HCT116 (cell line): ENCODE data around the gene CFAP161. TPM values are rescaled to one million over a fixed set of nuclear protein-coding genes. Genes with fewer than 3 reads are reported as not detected.

ENCODE experiments used
- ATAC-seq: fragments of 200-7000 bp; cut with Tn5 transposase; 2 replicates; pipeline ENCODE4 v1.9.1; 2020; ENCODE audit warnings: mild to moderate bottlenecking, moderate library complexity
- BruUV-seq: library from RNA; stranded (reverse); fragments of 400-500 nt; replicated peaks from 2 replicates; lab custom pipeline; 2021; lab: Mats Ljungman, UMichigan
- CTCF ChIA-PET: fragments of 300-600 bp; sonication (Branson Sonifier 250); formaldehyde crosslinking; loops from one replicate; lab custom pipeline; 2021; ENCODE audit warnings: antibody characterized with exemption; lab: Charles Lee
- POLR2A ChIA-PET: fragments of 300-600, 350-600 bp; sonication (Branson Sonifier 250); formaldehyde crosslinking; loops from one replicate; lab custom pipeline; 2021; ENCODE audit warnings: antibody characterized with exemption; lab: Charles Lee
- RAD21 ChIA-PET, 2 experiments: fragments of 300-600 bp; sonication (Branson Sonifier 250); formaldehyde crosslinking; loops; one replicate each; lab custom pipeline; 2023; ENCODE audit warnings: low total read pairs in 2 of 2; ENCODE audit not compliant: uncharacterized antibody in 2 of 2, unreplicated experiment in 2 of 2, low non-redundant PET in 1 of 2; lab: Charles Lee
- DNase-seq: peaks from one replicate; pipeline ENCODE4 v3.0.0-alpha.2; 2010; ENCODE audit warnings: low read depth, low spot score
- H2AFZ ChIP-seq: fragments of 200-600 bp; shearing (Covaris generic), sonication (generic); 2 replicates; pipeline ENCODE4 v1.6.1; 2017; ENCODE audit warnings: low read depth, mixed run types, mixed read lengths, antibody characterized with exemption, low read length; ENCODE audit not compliant: poor library complexity, severe bottlenecking
- H3K27ac ChIP-seq: 2 replicates; pipeline ENCODE4 v1.5.1; 2012; ENCODE audit warnings: low read depth, low read length
- H3K27me3 ChIP-seq: fragments of 200-600 bp; sonication (generic); 2 replicates; pipeline ENCODE4 v1.6.1; 2016; ENCODE audit warnings: mixed run types, low read length, mixed read lengths; ENCODE audit not compliant: insufficient read depth
- H3K36me3 ChIP-seq, 2 experiments: fragments of 200-500 bp in 1 of 2; fragments of 200-600 bp in 1 of 2; sonication (Bioruptor generic) in 1 of 2; sonication (generic) in 1 of 2; 2 replicates each; pipeline versions ENCODE4 v1.5.1 to v1.6.1; 2014 to 2016; ENCODE audit warnings: low read length in 2 of 2, inconsistent platforms in 1 of 2, mixed read lengths in 1 of 2, mixed run types in 1 of 2; ENCODE audit not compliant: insufficient read depth in 2 of 2, control insufficient read depth in 1 of 2
- H3K4me1 ChIP-seq, 2 experiments: fragments of 200-600 bp in 1 of 2; sonication (generic) in 1 of 2; 2 replicates each; pipeline versions ENCODE4 v1.5.1 to v1.6.1; 2012 to 2017; ENCODE audit warnings: low read length in 2 of 2, inconsistent platforms in 1 of 2, mild to moderate bottlenecking in 1 of 2, mixed read lengths in 1 of 2, mixed run types in 1 of 2, moderate library complexity in 1 of 2; ENCODE audit not compliant: insufficient read depth in 2 of 2, control insufficient read depth in 1 of 2
- H3K4me2 ChIP-seq: fragments of 200-600 bp; sonication (generic); 2 replicates; pipeline ENCODE4 v1.6.1; 2017; ENCODE audit warnings: mixed run types, low read length, mixed read lengths
- H3K4me3 ChIP-seq, 2 experiments: fragments of 200-600 bp in 1 of 2; sonication (generic) in 1 of 2; replicated peaks in 1 of 2; 2 replicates each; pipeline ENCODE4 v1.5.1; 2011 to 2016; ENCODE audit warnings: low read length in 2 of 2, control low read depth in 1 of 2, low read depth in 1 of 2, mild to moderate bottlenecking in 1 of 2, mixed read lengths in 1 of 2, mixed run types in 1 of 2
- H3K79me2 ChIP-seq: fragments of 200-600 bp; sonication (generic); 2 replicates; pipeline ENCODE4 v1.6.1; 2017; ENCODE audit warnings: mild to moderate bottlenecking, mixed run types, low read length, moderate library complexity, mixed read lengths; ENCODE audit not compliant: insufficient read depth
- H3K9ac ChIP-seq: fragments of 200-600 bp; sonication (generic); 2 replicates; pipeline ENCODE4 v1.6.1; 2016; ENCODE audit warnings: low read length, mixed read lengths
- H3K9me2 ChIP-seq: fragments of 200-600 bp; sonication (generic), shearing (Covaris generic); 2 replicates; pipeline ENCODE4 v1.6.1; 2017; ENCODE audit warnings: mixed run types, mild to moderate bottlenecking, moderate library complexity; ENCODE audit not compliant: insufficient read depth
- H3K9me3 ChIP-seq, 2 experiments: fragments of 200-500 bp in 1 of 2; fragments of 200-600 bp in 1 of 2; sonication (Bioruptor generic) in 1 of 2; sonication (generic) in 1 of 2; 2 replicates each; pipeline ENCODE4 v1.6.1; 2014 to 2017; ENCODE audit warnings: low read length in 2 of 2, mixed read lengths in 2 of 2, inconsistent platforms in 1 of 2, low read depth in 1 of 2, mild to moderate bottlenecking in 1 of 2, mixed run types in 1 of 2, moderate library complexity in 1 of 2; ENCODE audit not compliant: control insufficient read depth in 1 of 2, insufficient read depth in 1 of 2
- H4K20me1 ChIP-seq: fragments of 200-600 bp; sonication (generic), shearing (Covaris generic); 2 replicates; pipeline ENCODE4 v1.6.1; 2017; ENCODE audit warnings: mixed run types, mild to moderate bottlenecking, moderate library complexity; ENCODE audit not compliant: insufficient read depth
- EGR1 ChIP-seq: IDR thresholded peaks from 2 replicates; pipeline ENCODE4 v1.6.1; 2012; ENCODE audit warnings: low read depth
- ELF1 ChIP-seq: IDR thresholded peaks from 2 replicates; pipeline ENCODE4 v1.6.1; 2012; ENCODE audit warnings: low read depth, borderline replicate concordance
- RAD21 ChIP-seq: IDR thresholded peaks from 2 replicates; pipeline ENCODE4 v1.6.1; 2012; ENCODE audit warnings: low read depth, mild to moderate bottlenecking
- REST ChIP-seq: IDR thresholded peaks from 2 replicates; pipeline ENCODE4 v1.6.1; 2012; ENCODE audit warnings: low read depth
- TCF7L2 ChIP-seq: IDR thresholded peaks from 2 replicates; pipeline ENCODE4 v1.7.0; 2011; ENCODE audit warnings: borderline replicate concordance, inconsistent platforms; ENCODE audit not compliant: insufficient read depth, insufficient read length; ENCODE audit errors: extremely low read depth
- YY1 ChIP-seq: IDR thresholded peaks from 2 replicates; pipeline ENCODE4 v1.6.1; 2011; ENCODE audit warnings: low read length, low read depth, moderate library complexity, mild to moderate bottlenecking; ENCODE audit not compliant: insufficient replicate concordance; ENCODE audit errors: extremely low read depth
- intact Hi-C: fragments of 100-400 bp; cut with micrococcal nuclease; formaldehyde crosslinking; loops from 2 replicates; pipeline ENCODE4 v1.10.0; 2022
- total RNA-seq: library from RNA; stranded (reverse); gene quantifications from one replicate; pipeline ENCODE4 v1.2.1, GENCODE V29; 2021; ENCODE audit not compliant: unreplicated experiment

CFAP161 gene
- total RNA-seq, 1 experiment from 2014 or later: 0.15 TPM

- POLR2A ChIA-PET: no interaction called here
- no peak overlapping the region for H2AFZ ChIP-seq
- no peaks in the 10 kb centered on the region for H3K79me2 ChIP-seq
- RAD21 ChIA-PET: interaction anchor here (0.5 to 2.3 kb wide), 2 partner anchors 13 to 443 kb away, joined by 3 to 6 read pairs; no protein-coding TSS in a partner anchor
- H3K4me3 ChIP-seq: no peak overlapping the region
- H3K4me2 ChIP-seq: no peak overlapping the region
- ATAC-seq (no peak), DNase-seq (no peak)
- H3K4me1 ChIP-seq: peaks cover 0 to 5% of the 10 kb centered on the region in 2 experiments; a peak in 1 of 4 replicates
- H3K9me2 ChIP-seq: no peaks in the 10 kb centered on the region
- TF ChIP-seq EGR1 (no peak), TCF7L2 (no peak), RAD21 (no peak), REST (no peak), YY1 (no peak), ELF1 (no peak)
- CTCF ChIA-PET: interaction anchor here (1.0 to 8.3 kb wide), 5 partner anchors 128 to 231 kb away, joined by 3 to 175 read pairs (median 4); no protein-coding TSS in a partner anchor
- H3K9ac ChIP-seq: no peak overlapping the region
- no peaks in the 10 kb centered on the region for H4K20me1 ChIP-seq
- H3K27ac ChIP-seq: no peak overlapping the region
- H3K27me3 ChIP-seq: peaks cover 9% of the 10 kb centered on the region
- H3K36me3 ChIP-seq: no peaks in the 10 kb centered on the region
- intact Hi-C loops: loop anchor here (5.0 kb wide), 2 partner anchors 108 to 648 kb away; no protein-coding TSS in a partner anchor
- BruUV-seq: no TSS peak
- H3K9me3 ChIP-seq: no peaks in the 10 kb centered on the region
Measured at GRCh38 chr15:81105545-81105944, 28.5 kb upstream of the CFAP161 start.
